Cardiac fibroblast (primary cell): Measurements from ENCODE around the gene HIVEP3.

Experiments used
- DNase-seq, 2 donors: peaks; one replicate each; pipeline versions ENCODE4 v3.0.0 to v3.0.0-alpha.2; 2010; ENCODE audit warnings: low read depth in 2 of 2
- H3K4me3 ChIP-seq, 2 donors: replicated peaks in 1 of 2; 1 replicate in 1 of 2; 2 replicates in 1 of 2; pipeline ENCODE4 v1.5.1; 2011; ENCODE audit warnings: low read depth in 2 of 2, low read length in 2 of 2, mild to moderate bottlenecking in 2 of 2, moderate library complexity in 1 of 2
- TF ChIP-seq, protein P1 (sequence below): IDR thresholded peaks from one replicate; pipeline ENCODE4 v1.5.1; 2011; ENCODE audit warnings: low read depth, mild to moderate bottlenecking, low read length, inconsistent platforms

The HIVEP3 gene

DNA sequence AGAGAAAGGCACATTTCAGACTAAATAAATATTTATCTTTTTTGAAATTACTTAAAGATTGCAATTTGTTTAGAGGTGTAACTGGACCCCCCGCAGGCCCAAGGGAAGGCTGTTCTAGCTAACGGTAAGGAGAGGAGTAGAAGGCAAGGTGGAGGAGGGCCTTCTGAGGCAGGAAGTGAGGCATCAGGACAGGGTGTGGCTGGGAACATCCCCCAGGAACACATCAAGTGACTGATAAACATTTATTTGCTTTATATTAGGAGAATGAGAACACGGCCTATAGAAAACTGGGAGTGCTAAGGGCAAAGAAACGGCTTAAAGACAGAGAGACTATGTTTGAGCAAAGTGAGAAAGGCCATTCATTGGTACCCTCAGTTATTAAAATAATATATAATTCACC lies 23.2 kb downstream of the HIVEP3 start:
- DNase-seq: peak in 1 of 2 donors; percentile 56
- H3K4me3 ChIP-seq: no peak overlapping the region
- TF ChIP-seq, protein P1, sequence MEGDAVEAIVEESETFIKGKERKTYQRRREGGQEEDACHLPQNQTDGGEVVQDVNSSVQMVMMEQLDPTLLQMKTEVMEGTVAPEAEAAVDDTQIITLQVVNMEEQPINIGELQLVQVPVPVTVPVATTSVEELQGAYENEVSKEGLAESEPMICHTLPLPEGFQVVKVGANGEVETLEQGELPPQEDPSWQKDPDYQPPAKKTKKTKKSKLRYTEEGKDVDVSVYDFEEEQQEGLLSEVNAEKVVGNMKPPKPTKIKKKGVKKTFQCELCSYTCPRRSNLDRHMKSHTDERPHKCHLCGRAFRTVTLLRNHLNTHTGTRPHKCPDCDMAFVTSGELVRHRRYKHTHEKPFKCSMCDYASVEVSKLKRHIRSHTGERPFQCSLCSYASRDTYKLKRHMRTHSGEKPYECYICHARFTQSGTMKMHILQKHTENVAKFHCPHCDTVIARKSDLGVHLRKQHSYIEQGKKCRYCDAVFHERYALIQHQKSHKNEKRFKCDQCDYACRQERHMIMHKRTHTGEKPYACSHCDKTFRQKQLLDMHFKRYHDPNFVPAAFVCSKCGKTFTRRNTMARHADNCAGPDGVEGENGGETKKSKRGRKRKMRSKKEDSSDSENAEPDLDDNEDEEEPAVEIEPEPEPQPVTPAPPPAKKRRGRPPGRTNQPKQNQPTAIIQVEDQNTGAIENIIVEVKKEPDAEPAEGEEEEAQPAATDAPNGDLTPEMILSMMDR: no peak

DNA sequence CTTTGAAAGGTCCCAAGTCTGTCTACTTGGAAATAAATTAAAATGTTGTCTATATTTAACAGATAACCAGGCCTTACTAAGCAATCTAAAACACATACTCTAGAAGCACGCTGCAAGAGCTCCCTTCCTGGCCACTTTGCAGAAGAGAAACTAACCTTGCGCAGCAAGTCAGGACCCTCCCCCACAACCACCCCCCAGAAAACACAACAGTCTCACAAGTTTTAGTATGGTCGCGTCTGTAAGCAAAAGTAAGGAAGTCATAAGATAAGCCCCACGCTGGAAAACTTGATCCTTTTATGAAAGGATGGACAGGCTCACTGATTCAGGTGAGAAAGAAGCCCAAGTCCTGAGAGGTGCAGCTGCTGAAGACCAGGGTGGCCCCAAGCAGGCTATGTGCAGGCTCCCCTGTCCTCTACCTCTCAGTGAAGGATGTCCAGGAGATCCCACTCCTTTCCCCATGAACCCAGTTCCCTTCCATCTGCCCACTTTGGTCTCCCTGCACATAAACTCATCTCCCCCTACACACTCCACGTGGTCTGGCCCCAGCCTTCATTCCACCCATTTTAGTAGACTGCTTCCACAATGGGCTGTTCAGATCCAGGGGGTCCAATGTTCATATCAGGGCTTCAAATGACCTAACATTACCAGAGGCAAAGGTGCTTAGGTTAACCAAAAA lies 23.8 kb downstream of the HIVEP3 start:
- H3K4me3 ChIP-seq: no peak overlapping the region
- TF ChIP-seq, protein P1: no peak
- no peak for DNase-seq

DNA sequence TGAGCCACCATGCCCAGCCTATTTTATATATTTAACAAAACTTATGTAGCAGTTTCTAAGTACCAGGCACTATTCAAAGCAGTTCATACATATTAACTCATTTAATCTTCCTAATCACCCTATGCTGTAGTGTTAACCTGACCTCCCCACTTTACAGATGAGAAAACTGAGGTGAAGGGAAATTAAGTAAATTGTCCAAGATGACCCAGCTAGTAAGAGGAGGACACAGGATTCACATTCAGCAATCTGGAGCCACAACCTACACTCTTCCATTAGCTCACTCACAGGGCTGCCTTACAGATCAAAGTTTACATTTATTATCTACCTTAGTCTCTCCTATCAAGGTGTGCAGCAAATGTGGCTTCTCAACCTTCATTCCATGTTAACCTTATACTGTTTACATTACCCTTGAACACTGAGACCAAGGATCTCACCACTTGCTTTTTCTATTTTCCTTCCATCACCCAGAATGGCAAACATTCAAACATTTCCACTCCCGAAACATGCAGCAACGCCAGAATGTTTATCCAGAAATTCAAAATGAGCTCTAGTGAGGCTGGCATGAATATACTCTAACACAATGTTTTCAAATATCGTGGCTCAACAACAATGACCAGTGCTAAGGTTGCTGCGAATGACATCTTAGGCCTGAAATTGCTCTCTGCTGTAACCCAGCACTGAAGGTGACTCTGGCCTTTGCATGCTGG lies 24.5 kb downstream of the HIVEP3 start:
- no peak for DNase-seq
- TF ChIP-seq, protein P1: no peak
- H3K4me3 ChIP-seq: no peak overlapping the region

DNA sequence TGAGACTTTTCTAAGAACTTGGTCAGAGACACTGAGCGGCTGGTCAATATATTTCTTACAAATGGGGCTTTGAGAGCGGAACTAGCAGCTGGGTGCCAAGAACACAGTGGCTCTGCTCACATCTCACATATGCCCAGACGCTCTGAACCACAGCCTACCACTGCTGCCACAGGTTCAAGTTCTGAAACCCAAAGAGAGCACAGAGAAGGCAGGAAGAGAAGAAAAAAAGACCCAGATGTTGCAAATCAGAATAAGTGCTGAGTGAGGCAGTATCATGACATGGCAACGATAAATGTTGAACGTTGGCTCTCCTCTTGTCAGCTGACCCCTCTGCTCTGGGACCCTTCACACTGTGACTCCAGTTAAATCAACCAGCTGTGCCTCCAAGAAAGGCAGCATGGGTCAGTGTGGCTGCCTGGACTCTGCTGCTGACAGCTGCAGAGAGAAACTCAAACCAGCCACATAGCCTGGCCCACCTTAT lies 26.4 kb downstream of the HIVEP3 start:
- H3K4me3 ChIP-seq: no peak overlapping the region
- no peak for DNase-seq
- TF ChIP-seq, protein P1: no peak

DNA sequence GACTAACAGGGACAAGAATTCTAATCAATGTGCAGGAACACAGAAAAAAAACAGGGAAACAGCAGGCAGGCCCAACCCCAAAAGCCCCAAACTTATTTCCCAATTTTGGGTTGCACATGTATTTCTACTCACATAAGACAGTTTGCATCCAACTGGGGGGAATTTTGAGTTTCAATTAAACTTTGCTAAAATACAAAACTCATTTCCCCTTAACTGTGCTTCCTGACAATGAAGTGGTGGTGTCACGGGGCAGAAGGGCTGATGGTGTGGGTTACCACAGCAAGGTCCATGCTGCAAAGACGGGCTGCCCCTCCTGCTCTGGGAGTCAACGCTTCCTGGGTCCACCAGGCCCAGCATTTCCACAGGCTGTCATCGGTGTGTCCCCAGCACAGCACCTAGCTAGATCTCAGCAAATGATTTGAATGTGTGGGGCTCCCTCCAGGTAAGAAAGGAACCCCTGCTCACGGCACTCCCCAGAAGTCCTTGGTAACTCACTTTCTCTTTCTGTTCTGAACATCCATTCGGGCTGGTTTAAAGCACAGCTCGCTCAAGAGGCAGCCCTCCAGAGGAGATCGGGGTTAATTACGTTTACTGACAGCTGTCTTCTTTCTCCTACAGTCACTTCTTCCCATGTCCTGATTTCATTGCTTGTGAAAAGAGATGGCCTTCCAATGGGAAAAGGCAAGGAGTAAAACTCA lies 27.4 kb downstream of the HIVEP3 start:
- TF ChIP-seq, protein P1: no peak
- DNase-seq: peak; percentile 46 to 58
- H3K4me3 ChIP-seq: peak overlapping the region; percentile 9 to 29

DNA sequence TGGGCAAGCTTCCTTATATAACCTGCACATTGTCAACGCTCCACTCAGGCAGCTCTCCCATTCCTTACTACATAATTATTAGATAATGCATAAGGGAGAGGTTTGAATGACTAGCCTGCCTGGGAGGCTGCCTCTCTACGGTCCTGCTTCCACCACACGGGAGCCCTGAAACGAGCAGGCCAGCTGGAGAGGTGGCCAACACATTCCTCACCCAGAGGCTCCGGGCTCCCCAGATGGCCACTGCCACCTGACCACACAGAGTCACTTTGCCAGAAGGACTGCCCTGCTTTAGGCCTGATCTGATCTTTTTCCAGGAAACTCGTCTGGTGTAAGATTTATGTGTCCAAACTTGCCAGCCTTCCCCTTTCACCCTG lies 27.9 kb downstream of the HIVEP3 start:
- H3K4me3 ChIP-seq: no peak overlapping the region
- DNase-seq: peak; percentile 29 to 36
- TF ChIP-seq, protein P1: no peak
